Subcutaneous abdominal adipose tissue (tissue), 5 donors: ENCODE data around the gene AFMID.

Experiments used
- H3K27ac ChIP-seq: one replicate; pipeline ENCODE4 v1.7.0; 2013; ENCODE audit warnings: low read depth, mild to moderate bottlenecking, inconsistent platforms, low read length, moderate library complexity
- H3K27me3 ChIP-seq, 5 donors: one replicate each; pipeline ENCODE4 v1.7.0; 2013; ENCODE audit warnings: low read length in 5 of 5, inconsistent platforms in 1 of 5; ENCODE audit not compliant: control insufficient read depth in 5 of 5, insufficient read depth in 4 of 5
- H3K36me3 ChIP-seq, 5 donors: one replicate each; pipeline ENCODE4 v1.7.0; 2013; ENCODE audit warnings: low read length in 5 of 5; ENCODE audit not compliant: control insufficient read depth in 5 of 5, insufficient read depth in 5 of 5
- H3K4me1 ChIP-seq, 5 donors: one replicate each; pipeline ENCODE4 v1.7.0; 2013; ENCODE audit warnings: low read length in 5 of 5, mild to moderate bottlenecking in 3 of 5, moderate library complexity in 1 of 5; ENCODE audit not compliant: control insufficient read depth in 5 of 5, insufficient read depth in 5 of 5
- H3K4me3 ChIP-seq, 5 donors: one replicate each; pipeline ENCODE4 v1.7.0; 2013; ENCODE audit warnings: low read length in 5 of 5, low read depth in 1 of 5
- H3K9ac ChIP-seq, 5 donors: one replicate each; pipeline ENCODE4 v1.7.0; 2013; ENCODE audit warnings: low read length in 5 of 5, mild to moderate bottlenecking in 4 of 5, moderate library complexity in 3 of 5
- H3K9me3 ChIP-seq, 5 donors: one replicate each; pipeline ENCODE4 v1.7.0; 2013; ENCODE audit warnings: low read length in 5 of 5; ENCODE audit not compliant: control insufficient read depth in 5 of 5
- donor health status: healthy.
- donor health status: healthy.
- donor health status: healthy.
- donor health status: healthy.
- donor health status: healthy.

Gene AFMID

GRCh38 chr17:78253946-78254672 lies 66.9 kb downstream of the AFMID start:
- H3K27ac ChIP-seq: peak overlapping the region; percentile 65
- no peaks in the 10 kb centered on the region for H3K36me3 ChIP-seq
- H3K9ac ChIP-seq: peak overlapping the region in 4 of 5 donors; percentile 84 to 94 (median 88)
- H3K4me3 ChIP-seq: peak overlapping the region; percentile 72 to 83 (median 75)
- no peaks in the 10 kb centered on the region for H3K9me3 ChIP-seq
- peaks cover 0 to 61% (median 33%) of the 10 kb centered on the region in 5 donors for H3K4me1 ChIP-seq
- H3K27me3 ChIP-seq: peaks cover 0 to 16% (median 7%) of the 10 kb centered on the region in 5 donors

GRCh38 chr17:78255029-78255656 lies 68.0 kb downstream of the AFMID start:
- H3K27me3 ChIP-seq: peaks cover 0 to 10% (median 5%) of the 10 kb centered on the region in 5 donors
- H3K4me3 ChIP-seq: no peak overlapping the region
- H3K4me1 ChIP-seq: peaks cover 0 to 55% (median 33%) of the 10 kb centered on the region in 5 donors
- no peak overlapping the region for H3K27ac ChIP-seq
- no peak overlapping the region for H3K9ac ChIP-seq
- H3K36me3 ChIP-seq: no peaks in the 10 kb centered on the region
- H3K9me3 ChIP-seq: no peaks in the 10 kb centered on the region

GRCh38 chr17:78255953-78256706 lies 69.0 kb downstream of the AFMID start:
- Histone ChIP-seq H3K36me3 (no peaks in the 10 kb centered on the region), H3K9ac (no peak overlapping the region)

GRCh38 chr17:78256707-78257591 lies 69.8 kb downstream of the AFMID start:
- Histone ChIP-seq H3K4me3 (no peak overlapping the region), H3K27me3 (peaks cover 0 to 9% (median 5%) of the 10 kb centered on the region in 5 donors), H3K9ac (no peak overlapping the region), H3K36me3 (no peaks in the 10 kb centered on the region), H3K4me1 (peaks cover 0 to 41% (median 23%) of the 10 kb centered on the region in 5 donors), H3K9me3 (no peaks in the 10 kb centered on the region), H3K27ac (no peak overlapping the region)

More at GRCh38 chr17:78255953-78256706, 69.0 kb downstream of the AFMID start:
- peaks cover 0 to 45% (median 25%) of the 10 kb centered on the region in 5 donors for H3K4me1 ChIP-seq
- peaks cover 0 to 9% (median 5%) of the 10 kb centered on the region in 5 donors for H3K27me3 ChIP-seq
- no peak overlapping the region for H3K4me3 ChIP-seq
- H3K9me3 ChIP-seq: no peaks in the 10 kb centered on the region
- no peak overlapping the region for H3K27ac ChIP-seq
